GM19025 (cell line): ENCODE measurements around the gene CEP20.

ENCODE experiments used
- ATAC-seq: cut with Tn5 transposase; IDR thresholded peaks from one replicate; pipeline ENCODE4 v1.9.1; 2021; ENCODE audit warnings: mild to moderate bottlenecking, low read depth, moderate library complexity; ENCODE audit not compliant: unreplicated experiment

Gene CEP20

GRCh38 chr16:15836074-15836473 lies 52.3 kb downstream of the CEP20 start:
- ATAC-seq, result no peak

GRCh38 chr16:15835136-15835878 lies 53.1 kb downstream of the CEP20 start:
- ATAC-seq, result no peak

- ATAC-seq, result no peak
Observed at GRCh38 chr16:15834502-15834901, 53.9 kb downstream of the CEP20 start.

GRCh38 chr16:15833541-15833940 lies 54.9 kb downstream of the CEP20 start:
- no peak for ATAC-seq

GRCh38 chr16:15832241-15832640 lies 56.2 kb downstream of the CEP20 start:
- no peak for ATAC-seq

- no peak for ATAC-seq
Observed at GRCh38 chr16:15830832-15831451, 57.5 kb downstream of the CEP20 start.

GRCh38 chr16:15829460-15829859 lies 58.9 kb downstream of the CEP20 start:
- ATAC-seq, result no peak

GRCh38 chr16:15827709-15828343 lies 60.6 kb downstream of the CEP20 start:
- no peak for ATAC-seq

GRCh38 chr16:15827299-15827698 lies 61.1 kb downstream of the CEP20 start:
- no peak for ATAC-seq

GRCh38 chr16:15825750-15826305 lies 62.6 kb downstream of the CEP20 start:
- no peak for ATAC-seq

- ATAC-seq, result no peak
Observed at GRCh38 chr16:15822957-15823356, 65.4 kb downstream of the CEP20 start.

- no peak for ATAC-seq
Observed at GRCh38 chr16:15820837-15821236, 67.6 kb downstream of the CEP20 start.

- no peak for ATAC-seq
Observed at GRCh38 chr16:15819046-15819445, 69.4 kb downstream of the CEP20 start.

GRCh38 chr16:15817446-15817845 lies 71.0 kb downstream of the CEP20 start:
- ATAC-seq, result no peak

GRCh38 chr16:15816228-15816627 lies 72.2 kb downstream of the CEP20 start:
- ATAC-seq, result no peak
